B cell (primary cell): ENCODE data around the gene LRP5. TPM values are rescaled to one million over a fixed set of nuclear protein-coding genes. Genes with fewer than 3 reads are reported as not detected.

Experiments used
- ATAC-seq: fragments of 200-7000 bp; cut with Tn5 transposase; one replicate; pipeline ENCODE4 v1.10.0; 2021; ENCODE audit warnings: low read depth, mild to moderate bottlenecking, moderate number of reproducible peaks, moderate library complexity
- CTCF ChIA-PET: fragments of 350-600 bp; sonication (Branson Sonifier 250); formaldehyde crosslinking; loops from one replicate; lab custom pipeline; 2021; ENCODE audit warnings: antibody characterized with exemption, inconsistent platforms; lab: Charles Lee
- POLR2A ChIA-PET: fragments of 350-600 bp; sonication (Branson Sonifier 250); formaldehyde crosslinking; loops from one replicate; lab custom pipeline; 2021; ENCODE audit warnings: antibody characterized with exemption; lab: Charles Lee
- DNase-seq: peaks from one replicate; pipeline ENCODE4 v3.0.0; 2013
- H2AFZ ChIP-seq: 2 replicates; pipeline ENCODE4 v1.6.1; 2012; ENCODE audit warnings: mild to moderate bottlenecking, low read depth, low read length; ENCODE audit not compliant: insufficient read depth, poor library complexity, severe bottlenecking
- H3K27ac ChIP-seq, 2 donors: 1 replicate in 1 of 2; 2 replicates in 1 of 2; pipeline ENCODE4 v1.5.1; 2012 to 2013; ENCODE audit warnings: low read length in 2 of 2, mild to moderate bottlenecking in 2 of 2, moderate library complexity in 1 of 2
- H3K27me3 ChIP-seq, 4 experiments: fragments of 200-600 bp in 1 of 4; sonication (generic) in 1 of 4; replicated peaks in 1 of 4; 1 replicate in 2 of 4; 2 replicates in 2 of 4; pipeline versions ENCODE4 v1.6.1 to v1.7.0; 2013 to 2016; ENCODE audit warnings: low read length in 3 of 4, mild to moderate bottlenecking in 2 of 4, mixed read lengths in 1 of 4, moderate library complexity in 1 of 4; ENCODE audit not compliant: insufficient read depth in 4 of 4, control insufficient read depth in 3 of 4; ENCODE audit errors: control extremely low read depth in 1 of 4
- H3K36me3 ChIP-seq, 2 experiments: replicated peaks in 1 of 2; 1 replicate in 1 of 2; 2 replicates in 1 of 2; pipeline versions ENCODE4 v1.6.1 to v1.7.1; 2013; ENCODE audit warnings: low read length in 1 of 2; ENCODE audit not compliant: insufficient read depth in 2 of 2, control insufficient read depth in 1 of 2; ENCODE audit errors: control extremely low read depth in 1 of 2, extremely low read depth in 1 of 2
- H3K4me1 ChIP-seq, 2 donors: fragments of 200-600 bp in 1 of 2; sonication (generic) in 1 of 2; 1 replicate in 1 of 2; 2 replicates in 1 of 2; pipeline versions ENCODE4 v1.5.1 to v1.6.1; 2013 to 2017; ENCODE audit warnings: low read length in 2 of 2; ENCODE audit not compliant: control insufficient read depth in 2 of 2, insufficient read depth in 2 of 2
- H3K4me2 ChIP-seq: replicated peaks from 2 replicates; pipeline ENCODE3; 2012; ENCODE audit warnings: mild to moderate bottlenecking, low read depth, low read length; ENCODE audit not compliant: poor library complexity, severe bottlenecking
- H3K4me3 ChIP-seq, 5 experiments: fragments of 200-600 bp in 1 of 5; sonication (generic) in 1 of 5; 1 replicate in 3 of 5; 2 replicates in 2 of 5; pipeline versions ENCODE4 v1.5.1 to v1.7.0; 2011 to 2016; ENCODE audit warnings: low read length in 4 of 5, mild to moderate bottlenecking in 4 of 5, low read depth in 2 of 5, control low read depth in 1 of 5, moderate library complexity in 1 of 5; ENCODE audit not compliant: insufficient read depth in 1 of 5; ENCODE audit errors: control extremely low read depth in 1 of 5, extremely low read depth in 1 of 5
- H3K79me2 ChIP-seq: fragments of 200-600 bp; sonication (generic); one replicate; pipeline ENCODE4 v1.6.0; 2016; ENCODE audit warnings: low read length; ENCODE audit not compliant: control insufficient read depth, insufficient read depth
- H3K9ac ChIP-seq: fragments of 200-600 bp; sonication (generic); 2 replicates; pipeline ENCODE4 v1.6.1; 2017; ENCODE audit warnings: mild to moderate bottlenecking, low read length, moderate library complexity
- H3K9me3 ChIP-seq, 3 donors: one replicate each; pipeline versions ENCODE4 v1.6.1 to v1.7.1; 2013; ENCODE audit warnings: low read length in 2 of 3; ENCODE audit not compliant: control insufficient read depth in 2 of 3, insufficient read depth in 1 of 3; ENCODE audit errors: control extremely low read depth in 1 of 3
- H4K20me1 ChIP-seq: 2 replicates; pipeline ENCODE4 v1.6.0; 2012; ENCODE audit warnings: mild to moderate bottlenecking, low read length; ENCODE audit not compliant: insufficient read depth, control insufficient read depth, poor library complexity, severe bottlenecking
- H3K27ac Mint-ChIP-seq: one replicate; pipeline ENCODE4 v1.8.0; 2021; ENCODE audit warnings: mixed read lengths
- H3K27me3 Mint-ChIP-seq: one replicate; pipeline ENCODE4 v1.8.0; 2021; ENCODE audit warnings: mixed read lengths
- H3K4me1 Mint-ChIP-seq: one replicate; pipeline ENCODE4 v1.8.0; 2021; ENCODE audit warnings: mixed read lengths
- H3K4me3 Mint-ChIP-seq: one replicate; pipeline ENCODE4 v1.8.0; 2021; ENCODE audit warnings: mixed read lengths
- H3K9me3 Mint-ChIP-seq: one replicate; pipeline ENCODE4 v1.8.0; 2022; ENCODE audit warnings: mixed read lengths; ENCODE audit not compliant: insufficient read depth
- EZH2 ChIP-seq: IDR thresholded peaks from 2 replicates; pipeline ENCODE4 v1.6.1; 2012; ENCODE audit warnings: borderline replicate concordance, low read depth, mild to moderate bottlenecking, moderate library complexity, low read length; ENCODE audit not compliant: insufficient read depth, poor library complexity, severe bottlenecking
- WGBS: methylation state at CpG from one replicate; pipeline ENCODE4 v1.1.5; 2013; ENCODE audit warnings: missing lambda C conversion rate; ENCODE audit not compliant: insufficient coverage; 5-methylcytosine and 5-hydroxymethylcytosine counted together
- intact Hi-C: fragments of 100-400 bp; cut with micrococcal nuclease; formaldehyde crosslinking; loops from one replicate; pipeline ENCODE4 v1.10.0; 2022
- polyA plus RNA-seq: library from polyadenylated mRNA; depleted of rRNA; stranded (reverse); fragments of >200 nt; gene quantifications from 2 replicates; pipeline ENCODE4 v1.2.3, GENCODE V29; 2012
- total RNA-seq, 2 donors: library from RNA; stranded (reverse); fragments of 120-200 nt in 1 of 2; gene quantifications; 1 replicate in 1 of 2; 2 replicates in 1 of 2; pipeline versions ENCODE4 v1.2.3 to v1.2.4, GENCODE V29; 2013 to 2022
- TF ChIP-seq, protein P1 (sequence below): fragments of 200-600 bp; IDR thresholded peaks from one replicate; pipeline ENCODE4 v1.8.0; 2022; ENCODE audit warnings: antibody characterized with exemption, mild to moderate bottlenecking

The LRP5 gene
- total and polyA plus RNA-seq, 2 donors (not counting 1 experiment from before 2014, with no cell fraction given) = 2.4 to 13.9 TPM

- intact Hi-C loops = no loop called here
- Histone ChIP-seq H3K79me2 (peaks cover 3% of the 10 kb centered on the region), H3K27me3 (peaks cover 0 to 32% (median 4%) of the 10 kb centered on the region in 4 experiments), H3K27ac (no peak overlapping the region), H3K9me3 (peaks cover 0 to 12% (median 0%) of the 10 kb centered on the region in 3 donors), H2AFZ (no peak overlapping the region), H3K4me3 (no peak overlapping the region), H3K9ac (no peak overlapping the region), H3K4me2 (peak overlapping the region; percentile 51), H3K4me1 (peaks cover 19 to 23% of the 10 kb centered on the region in 2 donors), H4K20me1 (no peaks in the 10 kb centered on the region), H3K36me3 (no peaks in the 10 kb centered on the region)
- DNase-seq (no peak), ATAC-seq (no peak)
- no peak for TF ChIP-seq EZH2
- TF ChIP-seq, protein P1, sequence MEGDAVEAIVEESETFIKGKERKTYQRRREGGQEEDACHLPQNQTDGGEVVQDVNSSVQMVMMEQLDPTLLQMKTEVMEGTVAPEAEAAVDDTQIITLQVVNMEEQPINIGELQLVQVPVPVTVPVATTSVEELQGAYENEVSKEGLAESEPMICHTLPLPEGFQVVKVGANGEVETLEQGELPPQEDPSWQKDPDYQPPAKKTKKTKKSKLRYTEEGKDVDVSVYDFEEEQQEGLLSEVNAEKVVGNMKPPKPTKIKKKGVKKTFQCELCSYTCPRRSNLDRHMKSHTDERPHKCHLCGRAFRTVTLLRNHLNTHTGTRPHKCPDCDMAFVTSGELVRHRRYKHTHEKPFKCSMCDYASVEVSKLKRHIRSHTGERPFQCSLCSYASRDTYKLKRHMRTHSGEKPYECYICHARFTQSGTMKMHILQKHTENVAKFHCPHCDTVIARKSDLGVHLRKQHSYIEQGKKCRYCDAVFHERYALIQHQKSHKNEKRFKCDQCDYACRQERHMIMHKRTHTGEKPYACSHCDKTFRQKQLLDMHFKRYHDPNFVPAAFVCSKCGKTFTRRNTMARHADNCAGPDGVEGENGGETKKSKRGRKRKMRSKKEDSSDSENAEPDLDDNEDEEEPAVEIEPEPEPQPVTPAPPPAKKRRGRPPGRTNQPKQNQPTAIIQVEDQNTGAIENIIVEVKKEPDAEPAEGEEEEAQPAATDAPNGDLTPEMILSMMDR = no peak
- ChIA-PET CTCF (interaction anchor here (0.9 kb wide), 1 partner anchor 9 kb away, joined by 5 read pairs; no protein-coding TSS in a partner anchor), POLR2A (no interaction called here)
- Mint-ChIP-seq H3K4me3 (peak overlapping the region; percentile 17), H3K9me3 (no peaks in the 10 kb centered on the region), H3K27ac (no peak overlapping the region), H3K27me3 (peaks cover 7% of the 10 kb centered on the region), H3K4me1 (peaks cover 18% of the 10 kb centered on the region)
- 57% methylated on average over 16 of the region's 19 CpGs for WGBS
Observed at GRCh38 chr11:68327586-68328370, 15.4 kb downstream of the LRP5 start.

- Mint-ChIP-seq H3K27ac (no peak overlapping the region), H3K4me3 (peak overlapping the region; percentile 17), H3K4me1 (peaks cover 18% of the 10 kb centered on the region), H3K27me3 (peaks cover 7% of the 10 kb centered on the region), H3K9me3 (no peaks in the 10 kb centered on the region)
- no peak overlapping the region for H3K27ac ChIP-seq
- peaks cover 19 to 23% of the 10 kb centered on the region in 2 donors for H3K4me1 ChIP-seq
- peak overlapping the region; percentile 51 for H3K4me2 ChIP-seq
- CTCF ChIA-PET = no interaction called here
- H4K20me1 ChIP-seq = no peaks in the 10 kb centered on the region
- TF ChIP-seq, protein P1 = no peak
- TF ChIP-seq EZH2 = no peak
- intact Hi-C loops = no loop called here
- 34% methylated on average over 23 of the region's 25 CpGs for WGBS
- no peak overlapping the region for H3K9ac ChIP-seq
- POLR2A ChIA-PET = no interaction called here
- peaks cover 3% of the 10 kb centered on the region for H3K79me2 ChIP-seq
- peaks cover 0 to 12% (median 0%) of the 10 kb centered on the region in 3 donors for H3K9me3 ChIP-seq
- H2AFZ ChIP-seq = no peak overlapping the region
- H3K27me3 ChIP-seq = peaks cover 0 to 32% (median 4%) of the 10 kb centered on the region in 4 experiments
- H3K4me3 ChIP-seq = no peak overlapping the region
- no peak for DNase-seq
- H3K36me3 ChIP-seq = no peaks in the 10 kb centered on the region
- ATAC-seq = no peak
Observed at GRCh38 chr11:68328374-68329091, 16.1 kb downstream of the LRP5 start.
